Neuronal stem cell (in vitro differentiated cells): Measurements from ENCODE around the gene MAPT. TPM values are rescaled to one million over a fixed set of nuclear protein-coding genes. Genes with fewer than 3 reads are reported as not detected.

Experiments used
- DNase-seq: peaks from one replicate; pipeline ENCODE4 v3.0.0-alpha.2; 2013; ENCODE audit warnings: low spot score
- H2AFZ ChIP-seq: one replicate; pipeline ENCODE4 v1.6.1; 2013; ENCODE audit warnings: mild to moderate bottlenecking, low read length, inconsistent platforms
- H2AK5ac ChIP-seq: 2 replicates; pipeline ENCODE4 v1.6.1; 2013; ENCODE audit warnings: low read depth, mild to moderate bottlenecking, inconsistent platforms, low read length, moderate library complexity, mixed read lengths
- H2BK120ac ChIP-seq: 2 replicates; pipeline ENCODE4 v1.6.1; 2013; ENCODE audit warnings: low read depth, mild to moderate bottlenecking, inconsistent platforms, low read length, moderate library complexity, mixed read lengths
- H2BK12ac ChIP-seq: one replicate; pipeline ENCODE4 v1.6.1; 2013; ENCODE audit warnings: low read length, inconsistent platforms
- H2BK15ac ChIP-seq: 2 replicates; pipeline ENCODE4 v1.6.1; 2013; ENCODE audit warnings: mild to moderate bottlenecking, low read length, inconsistent platforms, mixed read lengths
- H2BK5ac ChIP-seq: one replicate; pipeline ENCODE4 v1.6.1; 2013; ENCODE audit warnings: inconsistent platforms, mild to moderate bottlenecking, low read length, moderate library complexity
- H3K14ac ChIP-seq: one replicate; pipeline ENCODE4 v1.6.1; 2013; ENCODE audit warnings: low read length, inconsistent platforms
- H3K18ac ChIP-seq: 2 replicates; pipeline ENCODE4 v1.6.1; 2013; ENCODE audit warnings: low read length, inconsistent platforms
- H3K23ac ChIP-seq: 2 replicates; pipeline ENCODE4 v1.6.1; 2013; ENCODE audit warnings: low read depth, mild to moderate bottlenecking, mixed read lengths, low read length, inconsistent platforms; ENCODE audit not compliant: poor library complexity
- H3K27ac ChIP-seq: replicated peaks from 3 replicates; pipeline ENCODE4 v1.5.1; 2013; ENCODE audit warnings: low read length, inconsistent platforms
- H3K27me3 ChIP-seq, 3 experiments: 2 replicates each; pipeline ENCODE4 v1.6.1; 2013; ENCODE audit warnings: low read length in 3 of 3, mild to moderate bottlenecking in 2 of 3, inconsistent platforms in 1 of 3, low read depth in 1 of 3, mixed read lengths in 1 of 3, moderate library complexity in 1 of 3; ENCODE audit not compliant: control insufficient read depth in 3 of 3, insufficient read depth in 3 of 3
- H3K36me3 ChIP-seq, 2 donors: replicated peaks in 1 of 2; 2 replicates each; pipeline ENCODE4 v1.6.1; 2013; ENCODE audit warnings: low read length in 2 of 2; ENCODE audit not compliant: control insufficient read depth in 2 of 2, insufficient read depth in 2 of 2
- H3K4ac ChIP-seq: 2 replicates; pipeline ENCODE4 v1.6.1; 2013; ENCODE audit warnings: inconsistent platforms, mild to moderate bottlenecking, low read length, moderate library complexity
- H3K4me1 ChIP-seq, 2 donors: 1 replicate in 1 of 2; 2 replicates in 1 of 2; pipeline ENCODE4 v1.6.1; 2013; ENCODE audit warnings: low read length in 2 of 2, low read depth in 1 of 2; ENCODE audit not compliant: control insufficient read depth in 2 of 2, insufficient read depth in 1 of 2
- H3K4me2 ChIP-seq: one replicate; pipeline ENCODE4 v1.6.1; 2013; ENCODE audit warnings: mild to moderate bottlenecking, low read length, inconsistent platforms; ENCODE audit not compliant: insufficient read depth, poor library complexity, severe bottlenecking
- H3K4me3 ChIP-seq, 2 donors: 2 replicates each; pipeline ENCODE4 v1.5.1; 2013; ENCODE audit warnings: low read length in 2 of 2, mild to moderate bottlenecking in 2 of 2, inconsistent platforms in 1 of 2, moderate library complexity in 1 of 2
- H3K79me1 ChIP-seq: one replicate; pipeline ENCODE4 v1.6.1; 2013; ENCODE audit warnings: low read depth, mild to moderate bottlenecking, inconsistent platforms, low read length, moderate library complexity
- H3K9ac ChIP-seq: one replicate; pipeline ENCODE4 v1.6.1; 2013; ENCODE audit warnings: mild to moderate bottlenecking, low read depth, low read length, inconsistent platforms; ENCODE audit not compliant: poor library complexity
- H3K9me3 ChIP-seq, 2 donors: replicated peaks in 1 of 2; 2 replicates each; pipeline versions ENCODE3 to v1.6.1; 2013; ENCODE audit warnings: low read length in 2 of 2, mild to moderate bottlenecking in 2 of 2, inconsistent platforms in 1 of 2, low read depth in 1 of 2, mixed read lengths in 1 of 2, moderate library complexity in 1 of 2; ENCODE audit not compliant: control insufficient read depth in 2 of 2, insufficient read depth in 1 of 2
- H4K8ac ChIP-seq: one replicate; pipeline ENCODE4 v1.6.1; 2013; ENCODE audit warnings: low read depth, mild to moderate bottlenecking, inconsistent platforms, low read length, moderate library complexity
- H4K91ac ChIP-seq: one replicate; pipeline ENCODE4 v1.6.1; 2013; ENCODE audit warnings: low read length, low read depth, mild to moderate bottlenecking, inconsistent platforms; ENCODE audit not compliant: poor library complexity
- WGBS, 2 donors: extraction: QIAGEN DNeasy Blood & Tissue Kit; methylation state at CpG; one replicate each; pipeline ENCODE4 v1.1.7; 2013; ENCODE audit warnings: missing lambda C conversion rate in 2 of 2, mixed read lengths in 1 of 2; ENCODE audit not compliant: insufficient read length in 2 of 2, insufficient replicate concordance in 1 of 2; ENCODE audit errors: extremely low coverage in 2 of 2; 5-methylcytosine and 5-hydroxymethylcytosine counted together
- polyA plus RNA-seq, 2 experiments: library from polyadenylated mRNA; stranded (reverse); fragments of 200-250 nt; gene quantifications; one replicate each; pipeline ENCODE4 v1.2.3, GENCODE V29; 2013

Gene MAPT
- 2.6 TPM for polyA plus RNA-seq (2013, experiment 1 of 2)
- 2.8 TPM for polyA plus RNA-seq (2013, experiment 2 of 2)

DNA sequence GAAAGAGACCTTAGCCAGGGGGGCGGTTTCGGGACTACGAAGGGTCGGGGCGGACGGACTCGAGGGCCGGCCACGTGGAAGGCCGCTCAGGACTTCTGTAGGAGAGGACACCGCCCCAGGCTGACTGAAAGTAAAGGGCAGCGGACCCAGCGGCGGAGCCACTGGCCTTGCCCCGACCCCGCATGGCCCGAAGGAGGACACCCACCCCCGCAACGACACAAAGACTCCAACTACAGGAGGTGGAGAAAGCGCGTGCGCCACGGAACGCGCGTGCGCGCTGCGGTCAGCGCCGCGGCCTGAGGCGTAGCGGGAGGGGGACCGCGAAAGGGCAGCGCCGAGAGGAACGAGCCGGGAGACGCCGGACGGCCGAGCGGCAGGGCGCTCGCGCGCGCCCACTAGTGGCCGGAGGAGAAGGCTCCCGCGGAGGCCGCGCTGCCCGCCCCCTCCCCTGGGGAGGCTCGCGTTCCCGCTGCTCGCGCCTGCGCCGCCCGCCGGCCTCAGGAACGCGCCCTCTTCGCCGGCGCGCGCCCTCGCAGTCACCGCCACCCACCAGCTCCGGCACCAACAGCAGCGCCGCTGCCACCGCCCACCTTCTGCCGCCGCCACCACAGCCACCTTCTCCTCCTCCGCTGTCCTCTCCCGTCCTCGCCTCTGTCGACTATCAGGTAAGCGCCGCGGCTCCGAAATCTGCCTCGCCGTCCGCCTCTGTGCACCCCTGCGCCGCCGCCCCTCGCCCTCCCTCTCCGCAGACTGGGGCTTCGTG lies at the start of gene MAPT:
Gene MAPT (plus strand): TSS at position 533 of the 763 bp plus-strand sequence. CDS start 67,784 bp downstream, outside the sequence.
- H4K91ac ChIP-seq = no peak within 1 kb of the TSS
- H3K14ac ChIP-seq = peak within 1 kb of the TSS; percentile 33
- peak within 1 kb of the TSS; percentile 81 for H3K9ac ChIP-seq
- H2BK12ac ChIP-seq = no peak within 1 kb of the TSS
- H3K36me3 ChIP-seq = no peaks in the 10 kb centered on the region
- H3K27me3 ChIP-seq = peaks cover 33 to 54% (median 48%) of the 10 kb centered on the region in 3 experiments
- H2BK120ac ChIP-seq = peak within 1 kb of the TSS; percentile 56
- no peaks in the 10 kb centered on the region for H3K79me1 ChIP-seq
- peaks cover 0 to 2% of the 10 kb centered on the region in 2 donors for H3K9me3 ChIP-seq
- peaks cover 6 to 16% of the 10 kb centered on the region in 2 donors for H3K4me1 ChIP-seq
- H3K27ac ChIP-seq = no peak within 1 kb of the TSS
- H2BK5ac ChIP-seq = peak within 1 kb of the TSS; percentile 75
- peak within 1 kb of the TSS; percentile 65 to 87 for H3K4me3 ChIP-seq
- no CpG with 5 or more reads among the region's 97 CpGs for WGBS, 2 donors
- peak within 1 kb of the TSS; percentile 50 for H2AK5ac ChIP-seq
- H3K4ac ChIP-seq = no peak within 1 kb of the TSS
- peak within 1 kb of the TSS; percentile 10 for H4K8ac ChIP-seq
- peak within 1 kb of the TSS; percentile 97 for H3K18ac ChIP-seq
- H3K4me2 ChIP-seq = peak within 1 kb of the TSS; percentile 100
- H2AFZ ChIP-seq = peak within 1 kb of the TSS; percentile 100
- peak within 1 kb of the TSS; percentile 92 for H2BK15ac ChIP-seq
- peak; percentile 93 for DNase-seq
- H3K23ac ChIP-seq = peak within 1 kb of the TSS; percentile 95

DNA sequence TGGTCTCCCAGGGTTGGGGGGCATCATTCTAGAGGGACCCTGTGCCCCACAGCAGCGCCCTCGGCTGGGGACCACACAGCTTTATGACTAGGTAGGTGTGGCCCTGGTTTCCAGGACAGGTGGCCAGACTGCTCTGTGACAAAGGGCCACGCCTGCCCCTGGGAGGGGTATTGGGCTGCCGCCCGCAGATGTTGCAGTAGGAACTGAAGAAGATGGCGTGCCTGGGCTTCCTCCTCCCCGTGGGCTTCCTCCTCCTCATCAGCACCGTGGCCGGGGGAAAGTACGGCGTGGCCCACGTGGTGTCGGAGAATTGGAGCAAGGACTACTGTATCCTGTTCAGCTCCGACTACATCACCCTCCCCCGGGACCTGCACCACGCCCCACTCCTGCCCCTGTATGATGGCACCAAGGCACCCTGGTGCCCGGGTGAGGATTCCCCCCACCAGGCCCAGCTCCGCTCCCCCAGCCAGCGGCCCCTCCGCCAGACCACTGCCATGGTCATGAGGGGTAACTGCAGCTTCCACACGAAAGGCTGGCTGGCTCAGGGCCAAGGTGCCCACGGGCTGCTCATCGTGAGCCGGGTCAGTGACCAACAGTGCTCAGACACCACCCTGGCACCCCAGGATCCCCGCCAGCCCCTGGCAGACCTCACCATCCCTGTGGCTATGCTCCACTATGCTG lies 49.5 kb upstream of the MAPT start, which contains the start of gene SPPL2C:
Gene SPPL2C (plus strand): TSS at position 187 of the 681 bp plus-strand sequence. CDS start 26 bp downstream, at position 213.
- Histone ChIP-seq H3K27me3 (peaks cover 0 to 7% (median 0%) of the 10 kb centered on the region in 3 experiments), H2AK5ac (peak within 1 kb of the TSS; percentile 57), H3K27ac (no peak within 1 kb of the TSS), H2BK12ac (no peak within 1 kb of the TSS), H3K4ac (peak within 1 kb of the TSS; percentile 47), H2BK5ac (no peak within 1 kb of the TSS), H3K23ac (peak within 1 kb of the TSS; percentile 13), H4K8ac (peak within 1 kb of the TSS; percentile 68), H2BK120ac (peak within 1 kb of the TSS; percentile 20), H3K79me1 (no peaks in the 10 kb centered on the region), H3K36me3 (no peaks in the 10 kb centered on the region), H4K91ac (no peak within 1 kb of the TSS), H2BK15ac (no peak within 1 kb of the TSS), H3K4me3 (no peak within 1 kb of the TSS), H2AFZ (no peak within 1 kb of the TSS), H3K9ac (no peak within 1 kb of the TSS), H3K4me1 (no peaks in the 10 kb centered on the region), H3K4me2 (no peak within 1 kb of the TSS), H3K9me3 (no peaks in the 10 kb centered on the region), H3K14ac (no peak within 1 kb of the TSS), H3K18ac (peak within 1 kb of the TSS; percentile 68)
- DNase-seq = no peak
- no CpG with 5 or more reads among the region's 25 CpGs for WGBS, 2 donors

DNA sequence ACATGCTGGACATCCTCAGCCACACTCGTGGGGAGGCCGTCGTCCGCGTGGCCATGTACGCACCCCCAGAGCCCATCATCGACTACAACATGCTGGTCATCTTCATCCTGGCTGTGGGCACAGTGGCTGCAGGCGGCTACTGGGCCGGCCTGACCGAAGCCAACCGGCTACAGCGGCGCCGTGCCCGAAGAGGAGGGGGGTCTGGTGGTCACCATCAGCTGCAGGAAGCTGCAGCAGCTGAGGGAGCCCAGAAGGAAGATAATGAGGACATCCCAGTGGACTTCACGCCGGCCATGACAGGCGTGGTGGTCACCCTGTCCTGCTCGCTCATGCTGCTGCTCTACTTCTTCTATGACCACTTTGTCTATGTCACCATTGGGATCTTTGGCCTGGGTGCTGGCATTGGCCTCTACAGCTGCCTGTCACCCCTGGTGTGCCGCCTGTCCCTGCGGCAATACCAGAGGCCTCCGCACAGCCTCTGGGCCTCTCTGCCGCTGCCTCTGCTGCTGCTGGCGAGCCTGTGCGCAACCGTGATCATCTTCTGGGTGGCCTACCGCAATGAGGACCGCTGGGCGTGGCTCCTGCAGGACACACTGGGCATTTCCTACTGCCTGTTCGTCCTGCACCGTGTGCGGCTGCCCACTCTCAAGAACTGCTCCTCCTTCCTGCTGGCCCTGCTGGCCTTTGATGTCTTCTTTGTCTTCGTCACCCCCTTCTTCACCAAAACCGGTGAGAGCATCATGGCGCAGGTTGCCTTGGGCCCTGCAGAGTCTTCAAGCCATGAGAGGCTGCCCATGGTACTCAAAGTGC lies 48.8 kb upstream of the MAPT start:
- Histone ChIP-seq H3K36me3 (no peaks in the 10 kb centered on the region), H2AK5ac (peak overlapping the region; percentile 57), H2BK5ac (no peak overlapping the region), H2BK15ac (no peak overlapping the region), H2AFZ (no peak overlapping the region), H3K9me3 (no peaks in the 10 kb centered on the region), H3K27me3 (peaks cover 0 to 7% (median 0%) of the 10 kb centered on the region in 3 experiments), H3K23ac (peak overlapping the region; percentile 13), H2BK12ac (no peak overlapping the region), H3K14ac (no peak overlapping the region), H2BK120ac (peak overlapping the region; percentile 62), H3K4me3 (no peak overlapping the region), H4K91ac (no peak overlapping the region), H3K79me1 (no peaks in the 10 kb centered on the region), H3K4me2 (no peak overlapping the region), H3K4me1 (no peaks in the 10 kb centered on the region), H4K8ac (peak overlapping the region; percentile 68), H3K27ac (no peak overlapping the region), H3K18ac (peak overlapping the region; percentile 68), H3K4ac (peak overlapping the region; percentile 47), H3K9ac (no peak overlapping the region)
- no CpG with 5 or more reads among the region's 35 CpGs for WGBS, 2 donors
- no peak for DNase-seq
